OCI-LY7 (cell line): Measurements from ENCODE around the gene ASXL2. TPM values are rescaled to one million over a fixed set of nuclear protein-coding genes. Genes with fewer than 3 reads are reported as not detected.

Source experiments
- BruUV-seq: library from RNA; stranded (reverse); fragments of 400-500 nt; replicated peaks from 2 replicates; lab custom pipeline; 2021; lab: Mats Ljungman, UMichigan
- CTCF ChIA-PET: fragments of 300-600 bp; sonication (Branson Sonifier 250); formaldehyde crosslinking; loops from one replicate; lab custom pipeline; 2022; ENCODE audit warnings: antibody characterized with exemption; ENCODE audit not compliant: unreplicated experiment; lab: Charles Lee
- POLR2A ChIA-PET: fragments of 300-600 bp; sonication (Branson Sonifier 250); formaldehyde crosslinking; loops from one replicate; lab custom pipeline; 2022; ENCODE audit warnings: antibody characterized with exemption; lab: Charles Lee
- DNase-seq: peaks from one replicate; pipeline ENCODE4 v3.0.0-alpha.2; 2015; ENCODE audit warnings: low spot score
- H2AFZ ChIP-seq: fragments of 200-600 bp; sonication (generic), shearing (Covaris generic); 2 replicates; pipeline ENCODE4 v1.6.1; 2014; ENCODE audit warnings: mild to moderate bottlenecking, antibody characterized with exemption, low read length, moderate library complexity
- H3K27ac ChIP-seq: fragments of 200-600 bp; sonication (generic); 2 replicates; pipeline ENCODE4 v1.5.1; 2014; ENCODE audit warnings: mixed run types, low read depth, mild to moderate bottlenecking, moderate library complexity, low read length, inconsistent platforms; ENCODE audit not compliant: poor library complexity, severe bottlenecking
- H3K36me3 ChIP-seq: fragments of 200-600 bp; sonication (generic); 2 replicates; pipeline ENCODE4 v1.6.1; 2014; ENCODE audit warnings: mild to moderate bottlenecking, antibody characterized with exemption, low read length, moderate library complexity, mixed read lengths; ENCODE audit not compliant: insufficient read depth
- H3K4me1 ChIP-seq: fragments of 200-600 bp; sonication (generic); 2 replicates; pipeline ENCODE4 v1.5.1; 2014; ENCODE audit warnings: mild to moderate bottlenecking, low read length; ENCODE audit not compliant: insufficient read depth, poor library complexity, severe bottlenecking
- H3K4me2 ChIP-seq: fragments of 200-600 bp; sonication (generic); 2 replicates; pipeline ENCODE4 v1.6.1; 2014; ENCODE audit warnings: mild to moderate bottlenecking, low read length
- H3K4me3 ChIP-seq: fragments of 200-600 bp; sonication (generic); 2 replicates; pipeline ENCODE4 v1.5.1; 2014; ENCODE audit warnings: mild to moderate bottlenecking, low read depth, low read length; ENCODE audit not compliant: poor library complexity, severe bottlenecking
- H3K79me2 ChIP-seq: fragments of 200-600 bp; sonication (generic); 2 replicates; pipeline ENCODE4 v1.6.1; 2016; ENCODE audit warnings: low read depth, mild to moderate bottlenecking, low read length, moderate library complexity, mixed read lengths; ENCODE audit not compliant: insufficient read depth
- H3K9me2 ChIP-seq: fragments of 200-600 bp; sonication (generic); 2 replicates; pipeline ENCODE4 v1.6.1; 2016; ENCODE audit warnings: mild to moderate bottlenecking, low read length, mixed read lengths; ENCODE audit not compliant: insufficient read depth
- H3K9me3 ChIP-seq: fragments of 200-600 bp; sonication (generic); 2 replicates; pipeline ENCODE4 v1.6.1; 2014; ENCODE audit warnings: mild to moderate bottlenecking, mixed run types, low read length, mixed read lengths
- H4K20me1 ChIP-seq: fragments of 200-600 bp; sonication (generic); 2 replicates; pipeline ENCODE4 v1.6.1; 2014; ENCODE audit warnings: mild to moderate bottlenecking, antibody characterized with exemption, low read length, moderate library complexity, mixed read lengths; ENCODE audit not compliant: insufficient read depth
- EZH2phosphoT487 ChIP-seq: fragments of 200-600 bp; sonication (generic); IDR thresholded peaks from 2 replicates; pipeline ENCODE4 v1.6.1; 2018; ENCODE audit warnings: low read depth, borderline replicate concordance, mild to moderate bottlenecking, mixed run types, antibody characterized with exemption, low read length, moderate library complexity, mixed read lengths
- intact Hi-C: fragments of 100-400 bp; cut with micrococcal nuclease; formaldehyde crosslinking; loops from one replicate; pipeline ENCODE4 v1.10.0; 2022; ENCODE audit not compliant: unreplicated experiment
- total RNA-seq, 2 experiments: library from RNA; depleted of rRNA in 1 of 2; stranded (reverse); fragments of >200 nt in 1 of 2; shearing (Covaris generic) in 1 of 2; gene quantifications; 2 replicates each; pipeline ENCODE4 v1.2.3, GENCODE V29; 2014 to 2022
- TF ChIP-seq, protein P1 (sequence below): fragments of 200-600 bp; sonication (generic); conservative IDR thresholded peaks from 2 replicates; pipeline ENCODE4 v1.5.1; 2014; ENCODE audit warnings: mild to moderate bottlenecking, antibody characterized with exemption, low read length, moderate library complexity, mixed read lengths

ASXL2 gene
- total RNA-seq, 2 experiments from 2014 or later, result 12.4 to 31.8 TPM

DNA sequence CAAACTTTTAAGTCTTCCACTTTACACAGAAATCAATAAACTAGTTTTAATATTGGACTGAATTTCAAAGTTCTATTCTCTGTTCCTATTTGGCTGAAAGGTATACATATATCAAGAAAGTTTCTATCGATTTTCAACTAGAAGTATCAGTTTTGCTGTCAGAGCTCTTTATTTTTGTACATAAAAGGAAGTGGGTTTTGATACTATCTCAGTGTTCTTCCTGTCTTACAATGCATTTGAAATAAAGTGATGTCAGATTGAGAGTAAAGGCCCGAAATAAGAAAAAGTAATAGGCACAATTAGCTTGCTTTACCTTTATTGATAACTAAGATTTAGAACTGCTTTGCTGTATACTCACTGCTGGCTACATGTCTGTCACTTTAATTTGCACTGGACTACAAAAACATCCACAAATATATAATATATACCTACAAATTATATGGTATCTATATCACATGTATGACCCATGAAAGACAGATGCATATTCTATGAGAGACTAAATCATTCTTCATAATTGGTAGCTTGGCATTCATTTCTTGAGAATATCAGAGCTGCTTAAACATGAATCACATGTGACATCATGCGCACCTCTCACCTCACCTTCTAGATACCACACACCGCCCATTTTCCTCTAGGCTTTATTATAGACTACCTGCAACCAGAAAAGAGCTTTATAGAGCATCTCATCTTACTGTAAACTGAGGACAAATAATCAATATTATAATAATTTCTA lies 83.6 kb downstream of the ASXL2 start:
- POLR2A ChIA-PET, result interaction anchor here (0.7 to 1.1 kb wide), 4 partner anchors 9 to 61 kb away, joined by 3 to 6 read pairs (median 3); no protein-coding TSS in a partner anchor
- Histone ChIP-seq H2AFZ (no peak overlapping the region), H3K4me3 (no peak overlapping the region), H3K4me2 (peak overlapping the region; percentile 18), H3K27ac (no peak overlapping the region), H3K79me2 (peaks cover 11% of the 10 kb centered on the region; the same call in 1 of the 2 replicates), H3K9me3 (no peaks in the 10 kb centered on the region), H3K9me2 (no peaks in the 10 kb centered on the region), H3K36me3 (peaks cover 64% of the 10 kb centered on the region), H3K4me1 (peaks cover 15% of the 10 kb centered on the region), H4K20me1 (no peaks in the 10 kb centered on the region)
- CTCF ChIA-PET, result no interaction called here
- peak; percentile 7 for DNase-seq
- intact Hi-C loops, result no loop called here
- TF ChIP-seq EZH2phosphoT487, result no peak
- TF ChIP-seq, protein P1, sequence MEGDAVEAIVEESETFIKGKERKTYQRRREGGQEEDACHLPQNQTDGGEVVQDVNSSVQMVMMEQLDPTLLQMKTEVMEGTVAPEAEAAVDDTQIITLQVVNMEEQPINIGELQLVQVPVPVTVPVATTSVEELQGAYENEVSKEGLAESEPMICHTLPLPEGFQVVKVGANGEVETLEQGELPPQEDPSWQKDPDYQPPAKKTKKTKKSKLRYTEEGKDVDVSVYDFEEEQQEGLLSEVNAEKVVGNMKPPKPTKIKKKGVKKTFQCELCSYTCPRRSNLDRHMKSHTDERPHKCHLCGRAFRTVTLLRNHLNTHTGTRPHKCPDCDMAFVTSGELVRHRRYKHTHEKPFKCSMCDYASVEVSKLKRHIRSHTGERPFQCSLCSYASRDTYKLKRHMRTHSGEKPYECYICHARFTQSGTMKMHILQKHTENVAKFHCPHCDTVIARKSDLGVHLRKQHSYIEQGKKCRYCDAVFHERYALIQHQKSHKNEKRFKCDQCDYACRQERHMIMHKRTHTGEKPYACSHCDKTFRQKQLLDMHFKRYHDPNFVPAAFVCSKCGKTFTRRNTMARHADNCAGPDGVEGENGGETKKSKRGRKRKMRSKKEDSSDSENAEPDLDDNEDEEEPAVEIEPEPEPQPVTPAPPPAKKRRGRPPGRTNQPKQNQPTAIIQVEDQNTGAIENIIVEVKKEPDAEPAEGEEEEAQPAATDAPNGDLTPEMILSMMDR, result no peak
- no TSS peak for BruUV-seq

DNA sequence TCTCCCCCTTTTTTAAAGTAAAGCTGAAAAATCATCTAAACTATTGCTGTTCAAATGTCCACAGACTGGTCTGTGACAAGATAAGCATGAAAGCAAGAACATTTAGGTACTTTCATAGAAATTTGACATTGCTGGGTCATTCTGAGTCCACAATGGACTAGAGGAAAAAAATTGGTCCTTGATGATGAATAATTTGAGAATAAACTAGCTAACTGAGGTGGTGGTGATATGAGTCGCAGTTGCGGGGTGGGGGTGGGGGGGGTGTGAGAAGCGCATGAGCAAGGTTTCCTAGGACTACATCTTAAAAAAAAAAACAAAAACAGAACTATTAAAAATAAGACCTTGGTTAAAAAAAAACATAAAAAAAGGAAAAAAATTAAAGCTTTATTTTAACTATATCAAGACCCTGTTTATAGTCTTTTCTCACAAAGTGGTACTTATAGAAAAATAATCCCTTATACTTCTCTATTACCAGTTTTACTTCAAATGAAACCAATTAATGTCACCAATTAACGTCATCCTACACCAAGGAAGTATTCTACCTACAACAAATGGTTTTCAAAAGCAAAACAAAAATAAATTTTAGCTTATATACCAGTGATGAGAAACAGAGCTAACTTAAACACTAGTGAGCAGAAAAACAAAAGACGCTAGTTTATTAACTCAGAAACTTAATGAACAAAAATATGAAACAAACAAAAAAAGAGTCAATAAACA lies 88.1 kb downstream of the ASXL2 start:
- TF ChIP-seq EZH2phosphoT487, result no peak
- TF ChIP-seq, protein P1, result no peak
- Histone ChIP-seq H3K4me3 (no peak overlapping the region), H3K36me3 (peaks cover 37% of the 10 kb centered on the region), H3K4me1 (peaks cover 14% of the 10 kb centered on the region), H3K79me2 (peaks cover 8% of the 10 kb centered on the region; the same call in 1 of the 2 replicates), H3K9me3 (no peaks in the 10 kb centered on the region), H3K27ac (no peak overlapping the region), H3K4me2 (no peak overlapping the region), H3K9me2 (no peaks in the 10 kb centered on the region), H4K20me1 (no peaks in the 10 kb centered on the region), H2AFZ (no peak overlapping the region)
- intact Hi-C loops, result no loop called here
- no peak for DNase-seq
- POLR2A ChIA-PET, result interaction anchor here (0.6 to 1.5 kb wide), 9 partner anchors 9 to 619 kb away, joined by 3 to 7 read pairs (median 4); no protein-coding TSS in a partner anchor
- no TSS peak for BruUV-seq
- CTCF ChIA-PET, result interaction anchor here (0.6 kb wide), 1 partner anchor 10 kb away, joined by 3 read pairs; no protein-coding TSS in a partner anchor
